ENCODE data around the gene TRIM44. TPM values are rescaled to one million over a fixed set of nuclear protein-coding genes. Genes with fewer than 3 reads are reported as not detected.
"Not testable (repeated sequence)": the region's sequence is repeated elsewhere in the genome, so short reads cannot be mapped to it uniquely, and the experiment has no call there.

TRIM44 gene
- total RNA-seq, 1 donor from 2014 or later: 21.5 TPM

- DNase-seq (ENCODE audit: low read depth, low spot score): no peak
Observed at GRCh38 chr11:35750981-35751663, 88.5 kb downstream of the TRIM44 start.

DNA sequence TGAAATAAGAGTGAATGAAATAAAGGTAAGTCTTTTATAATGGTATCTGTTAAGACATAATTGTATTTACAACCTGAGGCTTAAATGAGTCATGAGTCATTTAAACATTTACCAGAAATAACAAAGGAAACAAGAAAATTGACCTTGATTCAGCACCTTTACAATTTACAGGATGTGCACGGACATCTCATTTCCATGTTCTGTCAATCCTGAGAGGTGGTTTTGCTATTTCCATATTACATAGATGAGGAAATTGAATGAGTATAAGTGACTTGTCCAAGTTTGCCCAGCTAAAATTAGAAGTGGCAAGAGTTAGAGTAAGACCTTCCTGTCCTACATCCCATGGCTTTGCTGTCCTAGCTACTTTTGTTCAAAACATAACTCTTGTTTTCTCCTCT lies 89.1 kb downstream of the TRIM44 start:
- DNase-seq (ENCODE audit: low read depth, low spot score): no peak

- DNase-seq (ENCODE audit: low read depth, low spot score): no peak
Observed at GRCh38 chr11:35752115-35752514, 89.5 kb downstream of the TRIM44 start.

DNA sequence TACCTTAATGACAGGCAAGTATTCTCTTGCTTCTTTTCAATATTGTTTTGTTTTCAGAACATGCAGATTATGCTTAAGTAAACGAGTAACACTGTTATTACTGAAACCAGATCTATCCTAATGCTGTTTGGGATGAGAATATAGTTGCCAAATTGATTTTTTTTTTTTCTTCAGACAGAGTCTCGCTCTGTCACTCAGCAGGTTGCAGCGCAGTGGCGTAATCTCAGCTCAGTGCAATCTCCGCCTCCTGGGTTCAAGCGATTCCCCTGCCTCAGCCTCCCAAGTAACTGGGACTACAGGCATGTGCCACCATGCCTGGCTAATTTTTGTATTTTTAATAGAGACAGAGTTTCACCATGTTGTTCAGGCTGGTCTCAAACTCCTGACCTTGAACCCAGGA lies 91.0 kb downstream of the TRIM44 start:
- not testable (repeated sequence) for DNase-seq (ENCODE audit: low read depth, low spot score)

- not testable (repeated sequence) for DNase-seq (ENCODE audit: low read depth, low spot score)
Observed at GRCh38 chr11:35759951-35760350, 97.4 kb downstream of the TRIM44 start.

GRCh38 chr11:35761899-35762298 lies 99.3 kb downstream of the TRIM44 start:
- DNase-seq (ENCODE audit: low read depth, low spot score): no peak

DNA sequence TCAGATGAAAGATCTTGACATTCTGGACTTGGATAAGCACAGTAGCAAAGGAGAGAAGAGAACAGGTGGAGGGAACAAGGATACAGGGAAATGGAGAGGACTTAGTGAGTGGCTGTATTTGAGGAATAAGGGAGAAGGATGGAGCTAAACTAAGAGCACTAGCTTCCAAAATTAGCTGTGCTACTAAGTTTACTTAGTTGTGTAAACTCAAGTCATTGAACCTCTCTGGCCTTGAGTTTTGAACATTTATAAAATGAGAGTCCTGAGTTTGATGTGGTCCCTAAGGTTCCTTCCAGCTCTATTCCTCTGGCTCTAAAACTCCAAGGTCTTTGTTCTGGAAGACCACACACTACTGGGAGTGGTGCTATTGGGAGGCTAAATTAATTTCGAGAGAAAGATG lies 100.7 kb downstream of the TRIM44 start:
- no peak for DNase-seq (ENCODE audit: low read depth, low spot score)

- DNase-seq (ENCODE audit: low read depth, low spot score): no peak
Observed at GRCh38 chr11:35763765-35764164, 101.2 kb downstream of the TRIM44 start.

DNA sequence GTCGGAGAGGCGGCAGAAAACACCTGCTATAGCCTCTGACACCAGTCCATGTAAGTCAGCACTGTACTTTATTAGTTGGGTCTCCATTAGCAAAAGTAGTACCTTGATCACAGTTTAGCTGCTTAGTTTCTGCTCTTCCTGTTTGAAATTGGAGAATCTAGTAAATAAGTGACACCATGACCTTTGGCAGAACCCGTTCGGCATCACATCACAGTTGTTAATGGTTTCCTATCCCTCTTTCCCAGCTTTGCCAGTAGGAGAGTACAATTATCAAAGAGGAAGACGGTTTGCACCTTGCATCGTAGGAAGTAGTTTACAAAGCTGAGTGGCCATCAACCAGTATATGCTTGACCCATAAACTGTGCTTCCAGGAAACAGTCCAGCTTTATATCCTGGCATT lies 101.8 kb downstream of the TRIM44 start:
- no peak for DNase-seq (ENCODE audit: low read depth, low spot score)

- no peak for DNase-seq (ENCODE audit: low read depth, low spot score)
Observed at GRCh38 chr11:35765211-35765610, 102.6 kb downstream of the TRIM44 start.

GRCh38 chr11:35766651-35767050 lies 104.1 kb downstream of the TRIM44 start:
- no peak for DNase-seq (ENCODE audit: low read depth, low spot score)

GRCh38 chr11:35770425-35770824 lies 107.8 kb downstream of the TRIM44 start:
- DNase-seq (ENCODE audit: low read depth, low spot score): not testable (repeated sequence)

DNA sequence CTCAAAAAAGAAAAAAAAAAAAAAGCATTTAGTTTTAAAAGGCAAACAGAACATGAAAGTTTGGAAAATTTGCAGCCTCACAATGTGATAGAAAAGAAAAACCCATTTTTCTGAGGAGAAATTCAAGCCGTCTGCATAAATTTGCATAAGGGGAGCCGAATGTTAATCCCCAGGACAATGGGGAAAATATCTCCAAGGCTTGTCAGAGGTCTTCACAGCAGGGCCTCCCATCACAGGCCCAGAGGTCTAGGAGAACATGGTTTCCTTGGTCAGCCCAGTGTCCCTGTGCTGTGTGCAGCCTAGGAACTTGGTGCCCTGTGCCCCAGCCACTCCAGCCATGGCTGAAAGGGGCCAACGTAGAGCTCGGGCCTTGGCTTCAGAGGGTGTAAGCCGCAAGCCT lies 109.1 kb downstream of the TRIM44 start:
- no peak for DNase-seq (ENCODE audit: low read depth, low spot score)

DNA sequence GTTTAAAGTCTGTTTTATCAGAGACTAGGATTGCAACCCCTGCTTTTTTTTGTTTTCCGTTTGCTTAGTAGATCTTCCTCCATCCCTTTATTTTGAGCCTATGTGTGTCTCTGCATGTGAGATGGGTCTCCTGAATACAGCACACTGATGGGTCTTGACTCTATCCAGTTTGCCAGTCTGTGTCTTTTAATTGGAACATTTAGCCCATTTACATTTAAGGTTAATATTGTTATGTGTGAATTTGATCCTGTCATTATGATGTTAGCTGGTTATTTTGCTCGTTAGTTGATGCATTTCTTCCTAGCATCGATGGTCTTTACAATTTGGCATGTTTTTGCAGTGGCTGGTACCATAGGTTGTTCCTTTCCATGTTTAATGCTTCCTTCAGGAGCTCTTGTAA lies 114.7 kb downstream of the TRIM44 start:
- not testable (repeated sequence) for DNase-seq (ENCODE audit: low read depth, low spot score)

GRCh38 chr11:35778943-35779342 lies 116.4 kb downstream of the TRIM44 start:
- DNase-seq (ENCODE audit: low read depth, low spot score): not testable (repeated sequence)

DNA sequence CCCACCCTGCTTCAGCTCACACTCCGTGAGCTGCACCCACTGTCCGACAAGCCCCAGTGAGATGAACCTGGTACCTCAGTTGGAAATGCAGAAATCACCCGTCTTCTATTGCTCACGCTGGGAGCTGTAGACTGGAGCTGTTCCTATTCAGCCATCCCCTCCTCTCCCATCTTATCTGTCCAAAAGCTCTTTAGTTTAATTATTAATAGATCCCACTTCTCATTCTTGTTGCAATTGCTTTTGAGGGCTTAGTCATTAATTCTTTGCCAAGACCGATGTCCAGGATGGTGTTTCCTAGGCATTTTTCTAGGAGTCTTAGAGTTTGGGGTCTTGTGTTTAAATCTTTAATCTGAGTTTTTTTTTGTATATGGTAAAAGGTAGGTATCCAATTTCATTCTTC lies 116.8 kb downstream of the TRIM44 start:
- DNase-seq (ENCODE audit: low read depth, low spot score): no peak

DNA sequence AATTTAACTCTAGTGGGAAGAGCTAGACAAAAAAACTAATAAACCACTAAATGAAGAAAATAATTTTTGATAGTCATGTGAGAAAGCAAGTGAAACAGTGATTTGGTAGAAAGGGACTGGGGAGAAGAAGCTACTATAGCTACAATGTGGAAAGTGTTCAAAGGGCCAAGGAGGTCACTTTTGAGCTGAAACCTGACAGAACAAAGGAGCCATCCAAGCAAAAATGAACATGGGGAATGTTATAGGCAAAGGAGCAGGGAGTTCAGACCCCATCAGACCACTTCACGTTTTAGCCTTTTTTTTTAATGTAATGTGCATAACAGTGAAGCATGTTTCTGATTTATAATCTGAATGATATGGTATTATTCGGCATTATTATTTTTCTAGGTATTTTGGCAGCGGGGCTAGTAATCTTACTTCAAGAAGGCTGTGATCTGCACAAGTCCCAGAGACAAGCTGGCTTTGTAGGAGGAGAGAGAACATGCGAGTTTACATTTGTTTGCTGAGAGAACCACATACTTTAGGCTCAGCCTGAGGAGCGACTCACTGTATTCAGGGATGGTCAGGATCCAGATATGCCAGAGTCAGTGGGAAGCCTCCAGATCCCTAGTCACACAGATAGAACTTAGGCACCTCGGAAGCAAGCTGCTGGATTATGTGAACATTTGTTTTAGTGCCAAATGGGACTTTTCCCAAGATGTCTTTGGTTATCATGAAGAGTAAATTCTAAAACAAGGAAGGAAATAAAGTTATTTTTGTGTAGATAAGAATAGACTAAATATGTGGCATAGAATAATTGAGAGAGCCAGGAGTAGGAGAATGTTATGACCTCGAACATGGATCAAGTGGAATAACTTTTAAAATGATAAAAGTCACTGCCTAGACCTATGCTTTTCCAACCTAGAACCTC lies 118.6 kb downstream of the TRIM44 start:
- no peak for DNase-seq (ENCODE audit: low read depth, low spot score)

- DNase-seq (ENCODE audit: low read depth, low spot score): no peak
Observed at GRCh38 chr11:35781861-35782470, 119.4 kb downstream of the TRIM44 start.

DNA sequence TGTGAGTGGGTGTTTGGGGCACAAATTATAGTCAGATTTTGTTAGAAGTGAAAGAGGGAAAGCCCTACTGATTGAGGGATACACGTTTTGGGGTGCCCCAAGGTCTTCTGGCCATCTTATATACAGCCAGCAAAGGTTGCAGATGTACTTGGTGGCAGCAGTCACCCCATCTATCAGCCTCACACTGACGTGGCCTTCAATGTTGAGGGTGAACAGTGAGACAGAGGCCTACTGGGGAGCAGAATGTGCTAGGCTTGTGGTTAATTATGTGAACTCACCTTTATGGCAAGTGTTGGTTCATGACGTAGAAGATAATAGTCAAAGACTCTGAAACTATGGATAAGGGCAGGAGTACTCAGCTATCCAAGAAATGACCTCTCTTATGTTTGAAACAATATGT lies 121.2 kb downstream of the TRIM44 start:
- DNase-seq (ENCODE audit: low read depth, low spot score): no peak

DNA sequence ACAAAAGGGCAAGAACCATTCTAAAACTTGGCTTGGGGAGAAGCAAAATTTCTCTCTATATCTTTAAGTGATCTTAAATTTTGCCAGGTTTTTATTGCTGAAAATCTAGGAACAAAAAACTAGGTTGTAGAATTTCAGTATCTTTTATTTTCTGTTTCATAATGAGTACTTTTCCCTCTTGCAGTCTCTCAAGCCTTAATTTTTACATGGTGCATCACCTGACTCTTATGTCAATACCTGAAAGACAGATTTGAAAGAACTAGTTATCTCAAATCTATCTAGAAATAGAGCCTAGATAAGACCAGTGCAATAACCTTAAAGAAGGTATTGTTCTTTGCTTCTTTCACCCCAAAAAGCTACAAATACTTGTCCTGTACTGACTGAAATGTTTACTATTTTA lies 122.1 kb downstream of the TRIM44 start:
- DNase-seq (ENCODE audit: low read depth, low spot score): no peak

DNA sequence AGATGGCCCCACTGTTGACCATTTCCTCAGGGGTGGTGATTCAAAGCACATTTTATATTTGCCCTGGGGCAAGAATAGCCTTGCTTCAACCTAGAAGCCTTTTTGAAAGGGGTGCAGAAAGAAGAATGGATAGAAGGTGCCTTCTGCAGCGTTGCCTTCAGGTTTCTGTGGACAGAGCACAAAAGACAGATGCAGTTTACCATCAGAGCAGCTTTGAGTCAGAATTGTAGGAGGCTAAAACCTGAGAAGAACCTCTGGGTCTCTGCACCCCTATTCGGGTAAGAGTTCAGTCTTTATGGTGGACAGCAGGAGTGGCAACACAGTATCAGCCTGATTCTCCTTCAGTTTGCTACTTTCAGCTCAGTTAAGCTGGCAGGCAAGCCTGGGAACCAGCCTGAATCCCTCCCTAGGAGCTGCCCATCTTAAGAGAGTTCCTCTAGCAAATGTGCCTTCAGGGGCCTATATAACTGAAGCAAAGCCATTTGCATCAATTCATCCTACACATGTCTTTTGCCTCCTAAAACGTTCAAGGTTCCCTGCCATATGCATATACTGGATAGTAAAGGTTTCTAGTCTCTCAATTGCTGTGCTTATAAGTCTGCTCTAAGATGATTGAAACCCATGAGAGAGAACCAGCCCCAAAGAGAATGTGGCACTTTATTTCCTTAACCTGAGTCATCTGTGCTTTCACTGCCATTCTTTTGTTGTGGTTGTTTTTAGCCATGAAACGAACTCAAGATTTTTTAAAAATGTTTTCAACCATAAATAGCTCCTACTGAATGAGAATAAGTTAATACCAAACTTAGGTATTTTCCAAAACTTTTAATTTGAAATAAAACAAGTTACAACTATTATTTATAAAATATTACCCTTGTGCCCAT lies 123.0 kb downstream of the TRIM44 start:
- no peak for DNase-seq (ENCODE audit: low read depth, low spot score)
